ENCODE results near the gene STAU1.
"Not testable (repeated sequence)": the region's sequence is repeated elsewhere in the genome, so short reads cannot be mapped to it uniquely, and the experiment has no call there.

Gene STAU1

GRCh38 chr20:49112596-49113274 lies 75.4 kb downstream of the STAU1 start:
- no peak for DNase-seq

GRCh38 chr20:49110767-49111694 lies 77.1 kb downstream of the STAU1 start:
- no peak for DNase-seq

- no peak for DNase-seq
Measured at GRCh38 chr20:49106328-49106727, 81.8 kb downstream of the STAU1 start.

- DNase-seq: not testable (repeated sequence)
Measured at GRCh38 chr20:49104979-49105547, 83.1 kb downstream of the STAU1 start.

- no peak for DNase-seq
Measured at GRCh38 chr20:49104365-49104648, 83.8 kb downstream of the STAU1 start.

GRCh38 chr20:49103647-49104364 lies 84.3 kb downstream of the STAU1 start:
- DNase-seq: no peak

- no peak for DNase-seq
Measured at GRCh38 chr20:49103019-49103418, 85.1 kb downstream of the STAU1 start.

- no peak for DNase-seq
Measured at GRCh38 chr20:49100972-49101371, 87.2 kb downstream of the STAU1 start.

GRCh38 chr20:49100292-49100691 lies 87.8 kb downstream of the STAU1 start:
- not testable (repeated sequence) for DNase-seq

GRCh38 chr20:49099011-49099410 lies 89.1 kb downstream of the STAU1 start:
- DNase-seq: no peak

- DNase-seq: no peak
Measured at GRCh38 chr20:49098136-49098535, 90.0 kb downstream of the STAU1 start.

GRCh38 chr20:49097159-49097558 lies 91.0 kb downstream of the STAU1 start:
- DNase-seq: no peak

GRCh38 chr20:49096203-49096730 lies 91.9 kb downstream of the STAU1 start:
- DNase-seq: no peak

- DNase-seq: no peak
Measured at GRCh38 chr20:49091762-49092161, 96.4 kb downstream of the STAU1 start.

- no peak for DNase-seq
Measured at GRCh38 chr20:49091104-49091503, 97.0 kb downstream of the STAU1 start.

GRCh38 chr20:49082295-49082694 lies 105.8 kb downstream of the STAU1 start:
- not testable (repeated sequence) for DNase-seq

- no peak for DNase-seq
Measured at GRCh38 chr20:49078310-49078709, 109.8 kb downstream of the STAU1 start.

GRCh38 chr20:49074521-49074920 lies 113.6 kb downstream of the STAU1 start:
- DNase-seq: no peak

Measured in activated naive CD4-positive, alpha-beta T cell treated with anti-CD3 and anti-CD28 coated beads, Interleukin-2, amount 50 U/mL, for 16 hours (primary cell).